SK-N-MC (cell line): ENCODE results near the gene RRAGA.
A peak's percentile ranks its signal among the peaks of the same experiment; 100 is the strongest.

Source experiments
- DNase-seq: peaks from one replicate; pipeline ENCODE4 v3.0.0-alpha.2; 2011; ENCODE audit warnings: low read depth, low spot score
- H3K27ac ChIP-seq: fragments of 200-600 bp; sonication (generic); 2 replicates; pipeline ENCODE4 v1.5.1; 2016; ENCODE audit warnings: mixed run types
- H3K36me3 ChIP-seq: fragments of 200-600 bp; sonication (generic); 2 replicates; pipeline ENCODE4 v1.6.1; 2017; ENCODE audit warnings: antibody characterized with exemption, low read length, mixed read lengths; ENCODE audit not compliant: insufficient read depth
- H3K4me3 ChIP-seq: fragments of 200-600 bp; sonication (generic); 2 replicates; pipeline ENCODE4 v1.5.1; 2016
- H3K9ac ChIP-seq: fragments of 200-600 bp; sonication (generic); 2 replicates; pipeline ENCODE4 v1.8.0; 2017; ENCODE audit warnings: mixed run types, mixed read lengths; ENCODE audit not compliant: insufficient read length
- H3K9me3 ChIP-seq: fragments of 200-600 bp; sonication (generic); 2 replicates; pipeline ENCODE4 v1.6.1; 2017; ENCODE audit warnings: low read depth, mild to moderate bottlenecking, antibody characterized with exemption, low read length, moderate library complexity, mixed read lengths
- EZH2 ChIP-seq: fragments of 200-600 bp; sonication (generic); IDR thresholded peaks from one replicate; pipeline ENCODE4 v1.6.1; 2017; ENCODE audit warnings: antibody characterized with exemption
- FOXP2 ChIP-seq: optimal IDR thresholded peaks from 2 replicates; pipeline ENCODE3; 2011; ENCODE audit warnings: mild to moderate bottlenecking, moderate library complexity; ENCODE audit not compliant: insufficient read depth; ENCODE audit errors: extremely low read length, control extremely low read depth
- POLR2AphosphoS5 ChIP-seq: IDR thresholded peaks from 2 replicates; pipeline ENCODE4 v1.6.1; 2012; ENCODE audit warnings: mild to moderate bottlenecking, low read depth, low read length, borderline replicate concordance

Gene RRAGA

GRCh38 chr9:19027825-19028224 is 21.4 kb upstream of the RRAGA start:
- Histone ChIP-seq H3K9me3 (no peaks in the 10 kb centered on the region), H3K36me3 (no peaks in the 10 kb centered on the region), H3K4me3 (no peak overlapping the region), H3K9ac (no peak overlapping the region), H3K27ac (no peak overlapping the region)
- no peak for DNase-seq
- TF ChIP-seq EZH2 (no peak), POLR2AphosphoS5 (no peak), FOXP2 (no peak)

GRCh38 chr9:19028835-19029451 is 20.3 kb upstream of the RRAGA start:
- Histone ChIP-seq H3K4me3 (peak overlapping the region; percentile 56), H3K9ac (peak overlapping the region; percentile 6), H3K9me3 (no peaks in the 10 kb centered on the region), H3K27ac (peak overlapping the region; percentile 82), H3K36me3 (no peaks in the 10 kb centered on the region)
- no peak for TF ChIP-seq EZH2
- no peak for TF ChIP-seq POLR2AphosphoS5
- TF ChIP-seq FOXP2: no peak
- no peak for DNase-seq

GRCh38 chr9:19030899-19031298 is 18.3 kb upstream of the RRAGA start:
- Histone ChIP-seq H3K27ac (no peak overlapping the region), H3K4me3 (no peak overlapping the region), H3K36me3 (no peaks in the 10 kb centered on the region), H3K9ac (no peak overlapping the region), H3K9me3 (no peaks in the 10 kb centered on the region)
- DNase-seq: no peak
- no peak for TF ChIP-seq EZH2
- no peak for TF ChIP-seq FOXP2
- no peak for TF ChIP-seq POLR2AphosphoS5

GRCh38 chr9:19032406-19032805 is 16.8 kb upstream of the RRAGA start:
- Histone ChIP-seq H3K27ac (no peak overlapping the region), H3K9ac (no peak overlapping the region), H3K36me3 (no peaks in the 10 kb centered on the region), H3K4me3 (no peak overlapping the region), H3K9me3 (no peaks in the 10 kb centered on the region)
- DNase-seq: no peak
- no peak for TF ChIP-seq POLR2AphosphoS5
- TF ChIP-seq EZH2: no peak
- TF ChIP-seq FOXP2: no peak

GRCh38 chr9:19033015-19033414 is 16.2 kb upstream of the RRAGA start, which contains the start of gene SAXO1:
TSS of gene SAXO1 (minus strand) at chr9:19033209. CDS start at chr9:19032908, 301 bp downstream.
- Histone ChIP-seq H3K9me3 (no peaks in the 10 kb centered on the region), H3K27ac (no peak within 1 kb of the TSS), H3K9ac (no peak within 1 kb of the TSS), H3K4me3 (no peak within 1 kb of the TSS), H3K36me3 (no peaks in the 10 kb centered on the region)
- TF ChIP-seq POLR2AphosphoS5 (no peak), EZH2 (no peak), FOXP2 (no peak)
- DNase-seq: no peak

- TF ChIP-seq POLR2AphosphoS5 (no peak), EZH2 (no peak), FOXP2 (no peak)
- DNase-seq: no peak
- no peak overlapping the region for H3K9ac ChIP-seq
- no peak overlapping the region for H3K4me3 ChIP-seq
- no peaks in the 10 kb centered on the region for H3K9me3 ChIP-seq
- H3K27ac ChIP-seq: no peak overlapping the region
- H3K36me3 ChIP-seq: no peaks in the 10 kb centered on the region
Observed at GRCh38 chr9:19036611-19037010, 12.6 kb upstream of the RRAGA start.

GRCh38 chr9:19049917-19050636 is 850 bp downstream of the RRAGA start:
- Histone ChIP-seq H3K36me3 (no peaks in the 10 kb centered on the region), H3K27ac (no peak overlapping the region), H3K4me3 (peak overlapping the region; percentile 93), H3K9ac (peak overlapping the region; percentile 91), H3K9me3 (no peaks in the 10 kb centered on the region)
- TF ChIP-seq EZH2: no peak
- DNase-seq: no peak

GRCh38 chr9:19050637-19051591 is 1.7 kb downstream of the RRAGA start:
- H3K27ac ChIP-seq: no peak overlapping the region
- H3K36me3 ChIP-seq: peaks cover 4% of the 10 kb centered on the region; the same call in 1 of the 2 replicates
- DNase-seq: no peak
- H3K9ac ChIP-seq: peak overlapping the region; percentile 91
- H3K4me3 ChIP-seq: peak overlapping the region; percentile 93
- TF ChIP-seq FOXP2 (no peak), EZH2 (no peak), POLR2AphosphoS5 (no peak; the same call in 1 of the 2 replicates)
- no peaks in the 10 kb centered on the region for H3K9me3 ChIP-seq
